ENCODE data around the gene ALLC.
"Not testable (repeated sequence)": the region's sequence is repeated elsewhere in the genome, so short reads cannot be mapped to it uniquely, and the experiment has no call there.

ALLC gene

GRCh38 chr2:3613524-3613905 is 44.5 kb upstream of the ALLC start:
- Histone ChIP-seq H2AFZ (ENCODE audit: low read depth, low read length, severe bottlenecking) (no peak overlapping the region), H3K4me3 (ENCODE audit: insufficient read depth, low read length, poor library complexity, severe bottlenecking) (no peak overlapping the region), H3K27ac (ENCODE audit: low read depth, low read length) (no peak overlapping the region), H3K36me3 (ENCODE audit: low read length) (no peaks in the 10 kb centered on the region), H3K27me3 (ENCODE audit: low read length) (no peaks in the 10 kb centered on the region), H3K9me2 (replicated peaks; ENCODE audit: insufficient read depth, low read length) (no peaks in the 10 kb centered on the region), H3K9me3 (ENCODE audit: insufficient read depth, low read length) (no peaks in the 10 kb centered on the region), H3K9ac (ENCODE audit: low read length) (no peak overlapping the region), H3K4me2 (ENCODE audit: low read depth, low read length, poor library complexity, severe bottlenecking) (no peak overlapping the region), H3K79me2 (ENCODE audit: insufficient read depth, low read length) (no peaks in the 10 kb centered on the region), H3F3A (ENCODE audit: insufficient read depth) (no peaks in the 10 kb centered on the region), H4K20me1 (ENCODE audit: low read depth, low read length) (no peaks in the 10 kb centered on the region)
- TF ChIP-seq EZH2phosphoT487 (conservative IDR thresholded peaks at IDR 0.05; ENCODE audit: low read length): no peak
- TF ChIP-seq, protein P1, sequence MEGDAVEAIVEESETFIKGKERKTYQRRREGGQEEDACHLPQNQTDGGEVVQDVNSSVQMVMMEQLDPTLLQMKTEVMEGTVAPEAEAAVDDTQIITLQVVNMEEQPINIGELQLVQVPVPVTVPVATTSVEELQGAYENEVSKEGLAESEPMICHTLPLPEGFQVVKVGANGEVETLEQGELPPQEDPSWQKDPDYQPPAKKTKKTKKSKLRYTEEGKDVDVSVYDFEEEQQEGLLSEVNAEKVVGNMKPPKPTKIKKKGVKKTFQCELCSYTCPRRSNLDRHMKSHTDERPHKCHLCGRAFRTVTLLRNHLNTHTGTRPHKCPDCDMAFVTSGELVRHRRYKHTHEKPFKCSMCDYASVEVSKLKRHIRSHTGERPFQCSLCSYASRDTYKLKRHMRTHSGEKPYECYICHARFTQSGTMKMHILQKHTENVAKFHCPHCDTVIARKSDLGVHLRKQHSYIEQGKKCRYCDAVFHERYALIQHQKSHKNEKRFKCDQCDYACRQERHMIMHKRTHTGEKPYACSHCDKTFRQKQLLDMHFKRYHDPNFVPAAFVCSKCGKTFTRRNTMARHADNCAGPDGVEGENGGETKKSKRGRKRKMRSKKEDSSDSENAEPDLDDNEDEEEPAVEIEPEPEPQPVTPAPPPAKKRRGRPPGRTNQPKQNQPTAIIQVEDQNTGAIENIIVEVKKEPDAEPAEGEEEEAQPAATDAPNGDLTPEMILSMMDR (IDR thresholded peaks at IDR 0.05; ENCODE audit: insufficient read depth, low read length, poor library complexity, severe bottlenecking): no peak

- not testable (repeated sequence) for H2AFZ ChIP-seq (ENCODE audit: low read depth, low read length, severe bottlenecking); H3K9me3 ChIP-seq (ENCODE audit: insufficient read depth, low read length); H3K79me2 ChIP-seq (ENCODE audit: insufficient read depth, low read length)
Observed at GRCh38 chr2:3614743-3615142, 43.3 kb upstream of the ALLC start.

DNA sequence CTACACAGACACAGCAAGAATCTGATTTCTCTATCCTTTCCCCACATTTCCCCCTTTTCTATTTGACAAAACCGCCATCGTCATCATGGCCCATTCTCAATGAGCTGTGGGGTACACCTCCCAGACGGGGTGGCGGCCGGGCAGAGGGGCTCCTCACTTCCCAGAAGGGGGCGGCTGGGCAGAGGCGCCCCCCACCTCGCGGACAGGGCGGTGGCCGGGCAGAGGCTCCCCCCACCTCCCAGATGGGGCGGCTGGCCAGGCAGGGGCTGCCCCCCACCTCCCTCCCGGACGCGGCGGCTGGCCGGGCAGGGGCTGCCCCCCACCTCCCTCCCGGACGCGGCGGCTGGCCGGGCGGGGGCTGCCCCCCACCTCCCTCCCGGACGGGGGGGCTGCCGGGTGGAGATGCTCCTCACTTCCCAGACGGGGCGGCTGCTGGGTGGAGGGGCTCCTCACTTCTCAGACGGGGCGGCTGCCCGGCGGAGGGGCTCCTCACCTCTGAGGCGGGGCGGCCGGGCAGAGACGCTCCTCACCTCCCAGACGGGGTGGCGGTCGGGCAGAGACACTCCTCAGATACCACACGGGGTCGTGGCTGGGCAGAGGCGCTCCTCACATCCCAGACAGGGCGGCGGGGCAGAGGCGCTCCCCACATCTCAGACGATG is 42.3 kb upstream of the ALLC start:
- not testable (repeated sequence) for H3K27me3 ChIP-seq (ENCODE audit: low read length); H3K4me2 ChIP-seq (ENCODE audit: low read depth, low read length, poor library complexity, severe bottlenecking); H3K79me2 ChIP-seq (ENCODE audit: insufficient read depth, low read length); H4K20me1 ChIP-seq (ENCODE audit: low read depth, low read length); H3F3A ChIP-seq (ENCODE audit: insufficient read depth); H3K27ac ChIP-seq (ENCODE audit: low read depth, low read length); H2AFZ ChIP-seq (ENCODE audit: low read depth, low read length, severe bottlenecking); H3K9ac ChIP-seq (ENCODE audit: low read length); H3K4me3 ChIP-seq (ENCODE audit: insufficient read depth, low read length, poor library complexity, severe bottlenecking); H3K36me3 ChIP-seq (ENCODE audit: low read length); H3K9me3 ChIP-seq (ENCODE audit: insufficient read depth, low read length); H3K9me2 ChIP-seq (replicated peaks; ENCODE audit: insufficient read depth, low read length)

More at GRCh38 chr2:3614743-3615142, 43.3 kb upstream of the ALLC start:
- not testable (repeated sequence) for H3K27ac ChIP-seq (ENCODE audit: low read depth, low read length); H3K4me3 ChIP-seq (ENCODE audit: insufficient read depth, low read length, poor library complexity, severe bottlenecking); H4K20me1 ChIP-seq (ENCODE audit: low read depth, low read length); H3K4me2 ChIP-seq (ENCODE audit: low read depth, low read length, poor library complexity, severe bottlenecking); H3F3A ChIP-seq (ENCODE audit: insufficient read depth); H3K9ac ChIP-seq (ENCODE audit: low read length); H3K36me3 ChIP-seq (ENCODE audit: low read length); H3K9me2 ChIP-seq (replicated peaks; ENCODE audit: insufficient read depth, low read length); H3K27me3 ChIP-seq (ENCODE audit: low read length)

GRCh38 chr2:3616435-3617197 is 41.4 kb upstream of the ALLC start:
- not testable (repeated sequence) for H3K79me2 ChIP-seq (ENCODE audit: insufficient read depth, low read length); H3F3A ChIP-seq (ENCODE audit: insufficient read depth); H3K4me3 ChIP-seq (ENCODE audit: insufficient read depth, low read length, poor library complexity, severe bottlenecking); H3K4me2 ChIP-seq (ENCODE audit: low read depth, low read length, poor library complexity, severe bottlenecking); H3K27ac ChIP-seq (ENCODE audit: low read depth, low read length); H4K20me1 ChIP-seq (ENCODE audit: low read depth, low read length); H3K9me3 ChIP-seq (ENCODE audit: insufficient read depth, low read length); H3K9me2 ChIP-seq (replicated peaks; ENCODE audit: insufficient read depth, low read length); H2AFZ ChIP-seq (ENCODE audit: low read depth, low read length, severe bottlenecking); H3K27me3 ChIP-seq (ENCODE audit: low read length); H3K9ac ChIP-seq (ENCODE audit: low read length); H3K36me3 ChIP-seq (ENCODE audit: low read length)
